HL-60 (cell line): ENCODE results near the gene STXBP2.
A peak's percentile ranks its signal among the peaks of the same experiment; 100 is the strongest.

Experiments used
- DNase-seq, 2 experiments: peaks; one replicate each; pipeline ENCODE4 v3.0.0-alpha.2; 2010 to 2020; ENCODE audit warnings: low read depth in 1 of 2, low spot score in 1 of 2
- H3K27ac ChIP-seq: fragments of 250-450 bp; sonication (Bioruptor Pico); replicated peaks from 2 replicates; pipeline ENCODE4 v1.5.1; 2020; ENCODE audit warnings: mild to moderate bottlenecking, moderate library complexity
- H3K27me3 ChIP-seq: fragments of 250-450 bp; sonication (Bioruptor Pico); 2 replicates; pipeline ENCODE4 v1.5.1; 2021; ENCODE audit warnings: mild to moderate bottlenecking, moderate library complexity; ENCODE audit not compliant: insufficient read depth, poor library complexity, severe bottlenecking
- H3K4me3 ChIP-seq: replicated peaks from 2 replicates; pipeline ENCODE4 v1.5.1; 2011; ENCODE audit warnings: mild to moderate bottlenecking, control low read depth, low read length; ENCODE audit not compliant: insufficient read depth
- GABPA ChIP-seq: IDR thresholded peaks from 2 replicates; pipeline ENCODE4 v1.6.1; 2012; ENCODE audit warnings: low read depth
- POLR2AphosphoS5 ChIP-seq: IDR thresholded peaks from 2 replicates; pipeline ENCODE4 v1.6.1; 2012; ENCODE audit warnings: low read depth
- REST ChIP-seq: IDR thresholded peaks from 2 replicates; pipeline ENCODE4 v1.6.1; 2012; ENCODE audit warnings: low read depth; ENCODE audit not compliant: insufficient replicate concordance
- SPI1 ChIP-seq: IDR thresholded peaks from 2 replicates; pipeline ENCODE4 v1.6.1; 2012; ENCODE audit warnings: low read depth, mild to moderate bottlenecking, borderline replicate concordance
- TF ChIP-seq, protein P1 (sequence below): IDR thresholded peaks from one replicate; pipeline ENCODE4 v1.5.1; 2011; ENCODE audit warnings: low read length, control low read depth, inconsistent platforms; ENCODE audit not compliant: insufficient read depth

The STXBP2 gene

GRCh38 chr19:7645163-7645562, 8.3 kb downstream of the STXBP2 start:
- Histone ChIP-seq H3K27ac (peak overlapping the region; percentile 90), H3K4me3 (no peak overlapping the region), H3K27me3 (no peaks in the 10 kb centered on the region)
- peak; percentile 85 to 87 for DNase-seq
- TF ChIP-seq GABPA (no peak), POLR2AphosphoS5 (peak; percentile 60; the same call in 1 of the 2 replicates), REST (no peak), SPI1 (no peak)
- TF ChIP-seq, protein P1, sequence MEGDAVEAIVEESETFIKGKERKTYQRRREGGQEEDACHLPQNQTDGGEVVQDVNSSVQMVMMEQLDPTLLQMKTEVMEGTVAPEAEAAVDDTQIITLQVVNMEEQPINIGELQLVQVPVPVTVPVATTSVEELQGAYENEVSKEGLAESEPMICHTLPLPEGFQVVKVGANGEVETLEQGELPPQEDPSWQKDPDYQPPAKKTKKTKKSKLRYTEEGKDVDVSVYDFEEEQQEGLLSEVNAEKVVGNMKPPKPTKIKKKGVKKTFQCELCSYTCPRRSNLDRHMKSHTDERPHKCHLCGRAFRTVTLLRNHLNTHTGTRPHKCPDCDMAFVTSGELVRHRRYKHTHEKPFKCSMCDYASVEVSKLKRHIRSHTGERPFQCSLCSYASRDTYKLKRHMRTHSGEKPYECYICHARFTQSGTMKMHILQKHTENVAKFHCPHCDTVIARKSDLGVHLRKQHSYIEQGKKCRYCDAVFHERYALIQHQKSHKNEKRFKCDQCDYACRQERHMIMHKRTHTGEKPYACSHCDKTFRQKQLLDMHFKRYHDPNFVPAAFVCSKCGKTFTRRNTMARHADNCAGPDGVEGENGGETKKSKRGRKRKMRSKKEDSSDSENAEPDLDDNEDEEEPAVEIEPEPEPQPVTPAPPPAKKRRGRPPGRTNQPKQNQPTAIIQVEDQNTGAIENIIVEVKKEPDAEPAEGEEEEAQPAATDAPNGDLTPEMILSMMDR, result no peak

GRCh38 chr19:7645656-7646425, 8.9 kb downstream of the STXBP2 start:
- DNase-seq, result peak in 1 of 2 experiments; percentile 61
- peak overlapping the region; percentile 90 for H3K27ac ChIP-seq
- TF ChIP-seq GABPA (no peak), SPI1 (peak; percentile 56)
- TF ChIP-seq, protein P1, result no peak

GRCh38 chr19:7646426-7646700, 9.5 kb downstream of the STXBP2 start:
- no peaks in the 10 kb centered on the region for H3K27me3 ChIP-seq
- TF ChIP-seq SPI1, result no peak
- TF ChIP-seq, protein P1, result no peak
- no peak for TF ChIP-seq REST
- TF ChIP-seq GABPA, result no peak
- no peak for TF ChIP-seq POLR2AphosphoS5
- no peak for DNase-seq
- H3K4me3 ChIP-seq, result peak overlapping the region; percentile 49
- H3K27ac ChIP-seq, result peak overlapping the region; percentile 90

More at GRCh38 chr19:7645656-7646425, 8.9 kb downstream of the STXBP2 start:
- H3K27me3 ChIP-seq, result no peaks in the 10 kb centered on the region
- H3K4me3 ChIP-seq, result peak overlapping the region; percentile 49
